CD8-positive, alpha-beta memory T cell (primary cell): ENCODE results near the gene DYNLT4. TPM values are rescaled to one million over a fixed set of nuclear protein-coding genes. Genes with fewer than 3 reads are reported as not detected.
"Not testable (repeated sequence)": the region's sequence is repeated elsewhere in the genome, so short reads cannot be mapped to it uniquely, and the experiment has no call there.

ENCODE experiments used
- CTCF ChIA-PET: fragments of 350-600 bp; sonication (Branson Sonifier 250); formaldehyde crosslinking; loops from one replicate; lab custom pipeline; 2021; ENCODE audit warnings: antibody characterized with exemption; lab: Charles Lee
- POLR2A ChIA-PET: fragments of 350-600 bp; sonication (Branson Sonifier 250); formaldehyde crosslinking; loops from one replicate; lab custom pipeline; 2021; ENCODE audit warnings: antibody characterized with exemption; lab: Charles Lee
- DNase-seq, 5 donors: peaks; one replicate each; pipeline versions ENCODE4 v3.0.0 to v3.0.0-alpha.2; 2020 to 2022; ENCODE audit warnings: mixed read lengths in 1 of 5
- H3K27ac ChIP-seq: one replicate; pipeline ENCODE4 v1.7.0; 2013; ENCODE audit warnings: low read depth, mild to moderate bottlenecking, low read length, moderate library complexity
- H3K27me3 ChIP-seq: 2 replicates; pipeline ENCODE4 v1.7.0; 2013; ENCODE audit warnings: low read length, mild to moderate bottlenecking; ENCODE audit not compliant: insufficient read depth, poor library complexity, severe bottlenecking
- H3K36me3 ChIP-seq: 2 replicates; pipeline ENCODE4 v1.7.0; 2013; ENCODE audit warnings: mild to moderate bottlenecking, low read length, moderate library complexity; ENCODE audit not compliant: insufficient read depth
- H3K4me1 ChIP-seq: 2 replicates; pipeline ENCODE4 v1.7.0; 2013; ENCODE audit warnings: mild to moderate bottlenecking, low read length, moderate library complexity; ENCODE audit not compliant: insufficient read depth
- H3K4me3 ChIP-seq: 2 replicates; pipeline ENCODE4 v1.7.0; 2013; ENCODE audit warnings: mild to moderate bottlenecking, low read length
- H3K9me3 ChIP-seq: 2 replicates; pipeline ENCODE4 v1.7.0; 2013; ENCODE audit warnings: mild to moderate bottlenecking, low read length
- H3K27ac Mint-ChIP-seq, 8 donors: one replicate each; pipeline ENCODE4 v1.8.0; 2020 to 2021; ENCODE audit warnings: mixed read lengths in 8 of 8, mild to moderate bottlenecking in 6 of 8, inconsistent platforms in 3 of 8, moderate library complexity in 3 of 8
- H3K27me3 Mint-ChIP-seq, 2 donors: one replicate each; pipeline ENCODE4 v1.8.0; 2020 to 2021; ENCODE audit warnings: mixed read lengths in 2 of 2, mild to moderate bottlenecking in 1 of 2, moderate library complexity in 1 of 2
- H3K36me3 Mint-ChIP-seq, 3 donors: one replicate each; pipeline ENCODE4 v1.8.0; 2020 to 2021; ENCODE audit warnings: mixed read lengths in 3 of 3, inconsistent platforms in 1 of 3, mild to moderate bottlenecking in 1 of 3
- H3K4me1 Mint-ChIP-seq, 3 donors: one replicate each; pipeline ENCODE4 v1.8.0; 2020 to 2021; ENCODE audit warnings: mixed read lengths in 3 of 3, inconsistent platforms in 1 of 3, mild to moderate bottlenecking in 1 of 3
- H3K4me3 Mint-ChIP-seq, 7 donors: one replicate each; pipeline ENCODE4 v1.8.0; 2020 to 2021; ENCODE audit warnings: mixed read lengths in 7 of 7, mild to moderate bottlenecking in 6 of 7, moderate library complexity in 4 of 7, inconsistent platforms in 2 of 7
- H3K9me3 Mint-ChIP-seq, 5 donors: one replicate each; pipeline ENCODE4 v1.8.0; 2020 to 2022; ENCODE audit warnings: mixed read lengths in 5 of 5, mild to moderate bottlenecking in 3 of 5, moderate library complexity in 2 of 5, inconsistent platforms in 1 of 5
- polyA plus RNA-seq: library from polyadenylated mRNA; unstranded; fragments of 300-500 nt; fragmentation: Illumina TruSeq; gene quantifications from one replicate; pipeline ENCODE4 v1.2.3, GENCODE V29; 2021
- total RNA-seq, 2 experiments: library from RNA; stranded (reverse); gene quantifications; one replicate each; pipeline ENCODE4 v1.2.3, GENCODE V29; 2021

DYNLT4 gene
- total and polyA plus RNA-seq, 3 experiments from 2014 or later: 0.28 to 0.31 TPM; not detected in 1

DNA sequence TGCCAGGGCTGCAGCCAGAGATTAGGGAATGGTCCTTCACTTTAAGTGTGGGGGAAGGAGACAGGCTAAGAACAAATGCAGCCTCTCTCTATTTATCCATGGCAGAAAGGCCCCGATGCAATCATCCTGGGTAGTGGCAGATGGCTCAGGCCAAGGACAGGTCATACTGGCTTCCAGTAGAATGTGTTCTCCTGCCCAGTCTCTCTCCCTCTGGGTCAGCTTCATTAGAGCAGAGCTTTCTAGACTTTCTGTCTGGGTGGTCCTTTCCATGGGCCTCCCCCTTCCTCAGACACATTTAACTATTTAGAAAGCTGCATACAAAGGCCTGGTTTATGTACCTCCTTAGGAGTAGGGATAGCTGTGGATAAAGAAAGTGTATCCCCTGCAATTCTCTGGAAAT is 40.7 kb upstream of the DYNLT4 start:
- Histone ChIP-seq H3K27ac (no peak overlapping the region), H3K36me3 (no peaks in the 10 kb centered on the region), H3K9me3 (no peaks in the 10 kb centered on the region), H3K4me3 (no peak overlapping the region), H3K4me1 (no peaks in the 10 kb centered on the region), H3K27me3 (no peaks in the 10 kb centered on the region)
- Mint-ChIP-seq H3K27ac (peak overlapping the region in 2 of 8 donors; percentile 12 to 36), H3K4me1 (peaks cover 0 to 4% (median 2%) of the 10 kb centered on the region in 3 donors), H3K27me3 (no peaks in the 10 kb centered on the region), H3K4me3 (no peak overlapping the region), H3K9me3 (no peaks in the 10 kb centered on the region), H3K36me3 (peaks cover 0 to 23% (median 3%) of the 10 kb centered on the region in 3 donors)
- DNase-seq: no peak
- ChIA-PET POLR2A (no interaction called here), CTCF (interaction anchor here (1.1 to 2.3 kb wide), 2 partner anchors 12 to 134 kb away, joined by 4 to 7 read pairs; no protein-coding TSS in a partner anchor)

DNA sequence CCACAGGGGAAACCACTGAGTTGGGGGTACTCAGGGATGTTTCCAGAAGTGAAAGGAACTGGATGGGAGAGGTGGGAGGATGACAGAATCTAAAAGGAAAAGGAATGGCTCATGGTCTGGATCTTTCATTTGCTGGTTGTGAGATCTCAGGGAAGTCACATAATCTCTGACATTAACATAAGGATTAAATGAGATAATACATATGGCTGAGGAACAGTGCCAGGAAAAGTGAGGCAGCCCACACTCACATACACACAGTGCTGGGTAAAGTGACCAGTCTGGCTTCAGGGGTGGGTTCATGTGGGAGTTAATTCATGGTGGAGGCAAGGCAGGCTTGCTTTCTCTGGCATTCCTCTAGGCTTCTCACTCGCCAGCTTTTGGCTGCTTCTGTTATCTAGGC is 39.8 kb upstream of the DYNLT4 start:
- Mint-ChIP-seq H3K4me3 (no peak overlapping the region), H3K4me1 (peaks cover 4 to 8% (median 8%) of the 10 kb centered on the region in 3 donors), H3K27me3 (peaks cover 6 to 7% of the 10 kb centered on the region in 2 donors), H3K27ac (peak overlapping the region in 1 of 8 donors; percentile 83), H3K36me3 (peaks cover 0 to 18% (median 1%) of the 10 kb centered on the region in 3 donors), H3K9me3 (no peaks in the 10 kb centered on the region)
- no peaks in the 10 kb centered on the region for H3K4me1 ChIP-seq
- no peaks in the 10 kb centered on the region for H3K27me3 ChIP-seq
- CTCF ChIA-PET: interaction anchor here (1.4 kb wide), 1 partner anchor 54 kb away, joined by 4 read pairs; no protein-coding TSS in a partner anchor
- no peaks in the 10 kb centered on the region for H3K9me3 ChIP-seq
- H3K36me3 ChIP-seq: no peaks in the 10 kb centered on the region
- POLR2A ChIA-PET: no interaction called here
- DNase-seq: no peak
- H3K27ac ChIP-seq: no peak overlapping the region
- no peak overlapping the region for H3K4me3 ChIP-seq

DNA sequence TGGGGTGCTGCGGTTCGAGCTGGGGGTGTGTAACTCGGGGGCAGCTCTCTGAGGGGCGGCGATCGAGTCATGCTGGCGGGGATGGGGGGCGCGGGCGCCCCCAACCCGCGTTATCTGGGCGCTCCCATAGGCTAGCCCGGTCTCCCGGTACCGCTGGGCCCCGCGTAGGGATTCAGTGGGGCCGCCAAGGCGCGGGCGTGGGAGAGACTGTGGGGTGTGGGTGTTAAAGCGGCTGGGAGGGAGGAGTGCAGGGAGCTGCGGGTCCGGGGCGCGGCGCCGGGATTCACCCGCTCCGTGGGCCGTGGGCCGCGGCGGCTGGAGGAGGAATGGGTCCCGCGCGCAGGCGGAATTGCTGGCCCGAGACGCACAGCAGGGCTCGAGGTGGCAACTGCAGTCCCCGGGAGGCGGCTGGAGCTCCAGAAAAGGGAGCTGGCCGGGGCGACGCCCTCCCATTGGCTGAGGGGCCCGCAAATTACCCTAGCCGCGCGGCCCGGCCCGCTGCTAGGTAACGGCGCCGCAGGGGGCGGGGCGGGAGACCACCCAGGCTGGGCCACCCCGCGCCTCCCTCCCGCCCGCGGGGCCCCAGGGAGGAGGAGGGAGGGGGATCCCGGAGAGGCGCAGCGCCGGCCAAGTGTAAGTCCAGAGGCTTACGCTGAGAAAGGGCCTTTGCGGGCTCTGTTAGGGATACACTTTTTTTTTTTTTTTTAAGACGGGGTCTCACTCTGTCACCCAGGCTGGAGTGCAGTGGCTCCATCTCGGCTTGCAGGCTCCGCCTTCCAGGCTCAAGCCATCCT is 35.9 kb upstream of the DYNLT4 start, which contains the start of gene PTCH2:
Gene PTCH2, minus strand, starts transcription at position 392 of the 794 bp plus-strand sequence. Its CDS starts 321 bp downstream, at position 71.
- POLR2A ChIA-PET: interaction anchor here (0.5 to 1.3 kb wide), 5 partner anchors 38 to 121 kb away, joined by 3 to 4 read pairs (median 4); partner anchors contain the start of gene PLK3
- no peaks in the 10 kb centered on the region for H3K36me3 ChIP-seq
- peak in 2 of 5 donors; percentile 9 to 54 for DNase-seq
- H3K4me3 ChIP-seq: no peak within 1 kb of the TSS
- H3K9me3 ChIP-seq: no peaks in the 10 kb centered on the region
- CTCF ChIA-PET: interaction anchor here (1.1 to 2.2 kb wide), 2 partner anchors 10 to 460 kb away, joined by 3 to 8 read pairs; no protein-coding TSS in a partner anchor
- peaks cover 4 to 11% (median 8%) of the 10 kb centered on the region in 3 donors for H3K4me1 Mint-ChIP-seq
- H3K36me3 Mint-ChIP-seq: peaks cover 0 to 4% (median 0%) of the 10 kb centered on the region in 3 donors
- H3K27ac ChIP-seq: no peak within 1 kb of the TSS
- H3K9me3 Mint-ChIP-seq: no peaks in the 10 kb centered on the region
- peak within 1 kb of the TSS in 1 of 8 donors; percentile 79 for H3K27ac Mint-ChIP-seq
- H3K27me3 ChIP-seq: peaks cover 4% of the 10 kb centered on the region
- H3K4me1 ChIP-seq: no peaks in the 10 kb centered on the region
- peak within 1 kb of the TSS; percentile 44 to 85 (median 60) for H3K4me3 Mint-ChIP-seq
- peaks cover 22 to 26% of the 10 kb centered on the region in 2 donors for H3K27me3 Mint-ChIP-seq

DNA sequence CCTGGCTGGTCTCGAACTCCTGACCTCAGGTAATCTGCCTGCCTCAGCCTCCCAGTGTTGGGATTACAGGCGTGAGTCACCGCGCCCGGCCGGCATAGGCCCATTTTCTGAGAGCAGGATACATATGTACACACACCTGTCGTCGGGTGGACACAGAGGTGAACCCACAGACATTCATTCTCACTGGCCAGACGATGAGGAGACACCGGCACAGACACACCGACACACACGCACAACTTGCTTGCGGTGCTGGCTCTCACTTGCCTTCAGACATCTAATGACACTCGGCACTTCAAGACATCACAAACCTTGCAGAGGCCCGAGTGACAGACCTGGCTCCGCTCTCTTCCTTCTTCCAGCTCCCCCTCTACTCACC is 35.3 kb upstream of the DYNLT4 start:
- H3K27ac ChIP-seq: no peak overlapping the region
- Mint-ChIP-seq H3K9me3 (no peaks in the 10 kb centered on the region), H3K27ac (peak overlapping the region in 1 of 8 donors; percentile 79), H3K36me3 (peaks cover 0 to 4% (median 0%) of the 10 kb centered on the region in 3 donors), H3K4me1 (peaks cover 4 to 11% (median 8%) of the 10 kb centered on the region in 3 donors), H3K27me3 (peaks cover 22 to 26% of the 10 kb centered on the region in 2 donors), H3K4me3 (peak overlapping the region in 6 of 7 donors; percentile 52 to 80 (median 64))
- ChIA-PET POLR2A (interaction anchor here (0.5 kb wide), 1 partner anchor 45 kb away, joined by 3 read pairs; no protein-coding TSS in a partner anchor), CTCF (interaction anchor here (1.1 to 2.2 kb wide), 2 partner anchors 10 to 461 kb away, joined by 3 to 8 read pairs; no protein-coding TSS in a partner anchor)
- no peaks in the 10 kb centered on the region for H3K9me3 ChIP-seq
- peaks cover 4% of the 10 kb centered on the region for H3K27me3 ChIP-seq
- H3K4me3 ChIP-seq: no peak overlapping the region
- no peak for DNase-seq
- H3K4me1 ChIP-seq: no peaks in the 10 kb centered on the region
- H3K36me3 ChIP-seq: no peaks in the 10 kb centered on the region

DNA sequence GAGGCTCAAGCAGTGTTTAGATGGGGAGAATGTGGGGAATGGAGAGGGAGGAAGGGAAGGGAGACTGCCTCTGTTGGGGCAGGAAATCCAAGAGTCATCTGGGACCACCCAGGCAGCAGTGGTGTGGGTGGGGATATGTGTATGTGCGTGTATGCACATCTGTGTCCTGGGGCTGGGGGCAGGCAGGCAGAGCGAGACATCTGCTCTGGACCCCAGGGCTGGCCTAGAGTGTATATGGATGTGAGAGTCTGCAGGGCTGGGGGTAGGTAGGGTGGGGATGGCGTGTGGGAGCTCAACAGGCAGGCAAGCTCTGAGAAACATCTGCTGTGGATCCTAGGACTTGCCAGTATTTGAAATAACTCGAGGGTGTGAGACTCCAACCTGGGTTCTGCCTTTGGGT is 32.4 kb upstream of the DYNLT4 start:
- Histone ChIP-seq H3K9me3 (no peaks in the 10 kb centered on the region), H3K4me1 (no peaks in the 10 kb centered on the region), H3K36me3 (no peaks in the 10 kb centered on the region), H3K4me3 (no peak overlapping the region), H3K27me3 (peaks cover 4% of the 10 kb centered on the region), H3K27ac (no peak overlapping the region)
- CTCF ChIA-PET: no interaction called here
- H3K27ac Mint-ChIP-seq: no peak overlapping the region
- no peaks in the 10 kb centered on the region for H3K9me3 Mint-ChIP-seq
- DNase-seq: no peak
- H3K4me1 Mint-ChIP-seq: peaks cover 10 to 18% (median 16%) of the 10 kb centered on the region in 3 donors
- peaks cover 0 to 4% (median 0%) of the 10 kb centered on the region in 3 donors for H3K36me3 Mint-ChIP-seq
- peaks cover 22 to 28% of the 10 kb centered on the region in 2 donors for H3K27me3 Mint-ChIP-seq
- H3K4me3 Mint-ChIP-seq: no peak overlapping the region
- POLR2A ChIA-PET: no interaction called here

DNA sequence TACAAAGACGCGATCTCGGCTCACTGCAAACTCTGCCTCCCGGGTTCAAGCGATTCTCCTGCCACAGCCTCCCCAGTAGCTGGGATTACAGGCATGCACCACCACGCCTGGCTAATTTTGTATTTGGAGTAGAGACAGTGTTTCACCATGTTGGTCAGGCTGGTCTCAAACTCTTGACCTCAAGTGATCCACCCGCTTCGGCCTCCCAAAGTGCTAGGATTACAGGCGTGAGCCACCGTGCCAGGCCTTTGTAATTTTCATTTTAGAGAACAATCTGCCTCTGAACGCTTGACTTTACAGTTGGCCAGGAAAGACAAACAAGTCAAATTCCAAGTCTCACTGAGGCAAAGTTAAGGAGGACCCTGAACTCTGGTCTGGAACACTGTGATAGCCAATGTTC is 31.1 kb upstream of the DYNLT4 start:
- H3K36me3 Mint-ChIP-seq, H3K9me3 Mint-ChIP-seq, H3K4me3 ChIP-seq, POLR2A ChIA-PET, DNase-seq, H3K27ac ChIP-seq, H3K9me3 ChIP-seq, H3K36me3 ChIP-seq, H3K4me1 ChIP-seq, H3K27me3 ChIP-seq, H3K4me3 Mint-ChIP-seq: not testable (repeated sequence)
- Mint-ChIP-seq H3K4me1 (peaks cover 10 to 18% (median 12%) of the 10 kb centered on the region in 3 donors), H3K27ac (peak overlapping the region in 1 of 8 donors; percentile 64), H3K27me3 (peaks cover 22 to 28% of the 10 kb centered on the region in 2 donors)
- CTCF ChIA-PET: interaction anchor here (1.1 kb wide), 1 partner anchor 108 kb away, joined by 4 read pairs; no protein-coding TSS in a partner anchor

DNA sequence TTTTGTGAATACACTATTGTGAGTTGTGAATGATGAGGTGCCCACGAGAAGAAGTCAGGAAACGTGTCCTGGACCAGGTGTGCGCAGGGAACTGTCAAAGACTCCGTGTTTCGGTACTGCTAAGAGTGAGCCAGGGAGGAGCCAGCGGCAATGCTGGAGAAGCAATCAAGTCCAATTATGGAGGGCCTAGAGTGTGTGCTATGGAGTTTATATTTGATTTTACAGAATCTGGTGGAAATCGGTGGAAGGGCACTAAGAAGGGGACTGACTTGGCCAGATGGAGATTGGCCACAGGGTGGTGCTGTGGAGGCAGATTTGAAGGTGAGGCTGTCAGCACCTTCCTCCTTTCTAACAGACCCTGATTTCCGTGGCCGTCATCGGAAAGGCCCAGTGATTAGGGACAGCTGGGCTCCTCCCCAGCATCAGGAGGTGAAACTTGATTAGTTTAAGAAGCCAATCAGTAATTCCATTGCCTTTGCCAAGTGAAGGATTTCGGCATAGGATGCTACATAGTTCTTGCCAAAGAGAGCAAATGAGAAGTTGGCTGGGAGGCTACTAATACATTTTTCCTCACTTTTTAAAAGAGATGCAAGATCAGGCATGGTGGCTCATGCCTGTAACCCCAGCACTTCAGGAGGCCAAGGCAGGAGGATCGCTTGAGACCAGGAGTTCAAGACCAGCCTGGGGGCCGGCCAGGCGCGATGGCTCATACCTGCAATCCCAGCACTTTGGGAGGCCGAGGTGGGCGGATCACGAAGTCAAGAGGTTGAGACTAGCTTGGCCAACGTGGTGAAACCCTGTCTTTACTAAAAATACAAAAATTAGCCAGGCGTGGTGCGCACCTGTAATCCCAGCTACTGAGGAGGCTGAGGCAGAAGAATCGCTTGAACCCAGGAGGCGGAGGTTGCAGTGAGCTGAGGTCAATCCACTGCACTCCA is 28.9 kb upstream of the DYNLT4 start:
- ChIA-PET CTCF (interaction anchor here (0.6 to 2.8 kb wide), 18 partner anchors 9 to 465 kb away, joined by 3 to 15 read pairs (median 4); partner anchors contain the start of genes BEST4, BTBD19, DYNLT4 and EIF2B3), POLR2A (interaction anchor here (0.5 to 0.6 kb wide), 3 partner anchors 34 to 49 kb away, joined by 4 to 12 read pairs (median 4); partner anchors contain the start of gene PLK3)
- H3K27ac Mint-ChIP-seq: peak overlapping the region in 4 of 8 donors; percentile 6 to 81 (median 37)
- Histone ChIP-seq H3K36me3 (no peaks in the 10 kb centered on the region), H3K27me3 (no peaks in the 10 kb centered on the region), H3K4me3 (no peak overlapping the region), H3K9me3 (no peaks in the 10 kb centered on the region), H3K27ac (no peak overlapping the region), H3K4me1 (no peaks in the 10 kb centered on the region)
- DNase-seq: peak; percentile 67 to 88 (median 72)
- H3K4me1 Mint-ChIP-seq: peaks cover 5 to 8% (median 7%) of the 10 kb centered on the region in 3 donors
- no peaks in the 10 kb centered on the region for H3K36me3 Mint-ChIP-seq
- no peaks in the 10 kb centered on the region for H3K9me3 Mint-ChIP-seq
- H3K27me3 Mint-ChIP-seq: peaks cover 6 to 13% of the 10 kb centered on the region in 2 donors
- H3K4me3 Mint-ChIP-seq: peak overlapping the region in 5 of 7 donors; percentile 0 to 49 (median 38)
